Peyer's patch (tissue), 4 donors: Measurements from ENCODE around the gene MRPS30. TPM values are rescaled to one million over a fixed set of nuclear protein-coding genes. Genes with fewer than 3 reads are reported as not detected.
"Not testable (repeated sequence)": the region's sequence is repeated elsewhere in the genome, so short reads cannot be mapped to it uniquely, and the experiment has no call there.

Source experiments
- DNase-seq, 3 donors: peaks; one replicate each; pipeline ENCODE4 v3.0.0-alpha.2; 2017 to 2019
- H3K27ac ChIP-seq, 4 donors: fragments of 200-600 bp; sonication (generic); one replicate each; pipeline ENCODE4 v1.5.1; 2016 to 2019
- H3K27me3 ChIP-seq, 2 donors: fragments of 200-600 bp; sonication (generic); one replicate each; pipeline ENCODE4 v1.5.1; 2019
- H3K36me3 ChIP-seq, 3 donors: fragments of 200-600 bp; sonication (generic); one replicate each; pipeline ENCODE4 v1.5.1; 2016 to 2019
- H3K4me1 ChIP-seq, 4 donors: fragments of 200-600 bp; sonication (generic); one replicate each; pipeline ENCODE4 v1.5.1; 2016 to 2019
- H3K4me3 ChIP-seq, 4 donors: fragments of 200-600 bp; sonication (generic); 1 replicate in 3 of 4; 2 replicates in 1 of 4; pipeline ENCODE4 v1.5.1; 2016 to 2019; ENCODE audit warnings: mild to moderate bottlenecking in 1 of 4
- H3K9me3 ChIP-seq, 4 donors: fragments of 200-600 bp; sonication (generic); one replicate each; pipeline ENCODE4 v1.5.1; 2016 to 2019; ENCODE audit warnings: mild to moderate bottlenecking in 1 of 4
- POLR2A ChIP-seq, 2 donors: fragments of 450-650 bp; IDR thresholded peaks; one replicate each; pipeline ENCODE4 v1.5.1; 2017; ENCODE audit warnings: antibody characterized with exemption in 2 of 2, mild to moderate bottlenecking in 2 of 2, moderate library complexity in 2 of 2
- total RNA-seq, 4 donors: library from RNA; depleted of rRNA; stranded (reverse); fragments of >200 nt; gene quantifications; one replicate each; pipeline ENCODE4 v1.1.0, GENCODE V29; 2016
- TF ChIP-seq, protein P1 (sequence below), 6 experiments: fragments of 450-650 bp in 4 of 6; fragments of 200-600 bp in 2 of 6; sonication (generic) in 1 of 6; IDR thresholded peaks; one replicate each; pipeline ENCODE4 v1.5.1; 2017 to 2019; ENCODE audit warnings: antibody characterized with exemption in 6 of 6, mild to moderate bottlenecking in 3 of 6, moderate library complexity in 1 of 6

MRPS30 gene
- total RNA-seq, 4 donors from 2014 or later: 61.1 to 75.5 (median 67.2) TPM

GRCh38 chr5:44809215-44809955 lies 638 bp downstream of the MRPS30 start:
- no peaks in the 10 kb centered on the region for H3K9me3 ChIP-seq
- TF ChIP-seq, protein P1, sequence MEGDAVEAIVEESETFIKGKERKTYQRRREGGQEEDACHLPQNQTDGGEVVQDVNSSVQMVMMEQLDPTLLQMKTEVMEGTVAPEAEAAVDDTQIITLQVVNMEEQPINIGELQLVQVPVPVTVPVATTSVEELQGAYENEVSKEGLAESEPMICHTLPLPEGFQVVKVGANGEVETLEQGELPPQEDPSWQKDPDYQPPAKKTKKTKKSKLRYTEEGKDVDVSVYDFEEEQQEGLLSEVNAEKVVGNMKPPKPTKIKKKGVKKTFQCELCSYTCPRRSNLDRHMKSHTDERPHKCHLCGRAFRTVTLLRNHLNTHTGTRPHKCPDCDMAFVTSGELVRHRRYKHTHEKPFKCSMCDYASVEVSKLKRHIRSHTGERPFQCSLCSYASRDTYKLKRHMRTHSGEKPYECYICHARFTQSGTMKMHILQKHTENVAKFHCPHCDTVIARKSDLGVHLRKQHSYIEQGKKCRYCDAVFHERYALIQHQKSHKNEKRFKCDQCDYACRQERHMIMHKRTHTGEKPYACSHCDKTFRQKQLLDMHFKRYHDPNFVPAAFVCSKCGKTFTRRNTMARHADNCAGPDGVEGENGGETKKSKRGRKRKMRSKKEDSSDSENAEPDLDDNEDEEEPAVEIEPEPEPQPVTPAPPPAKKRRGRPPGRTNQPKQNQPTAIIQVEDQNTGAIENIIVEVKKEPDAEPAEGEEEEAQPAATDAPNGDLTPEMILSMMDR (IDR thresholded peaks at IDR 0.05): peak in 1 of 6 experiments; percentile 15
- no peak for TF ChIP-seq POLR2A (IDR thresholded peaks at IDR 0.05)
- DNase-seq: peak; percentile 41 to 76 (median 61)
- peak overlapping the region; percentile 69 to 96 (median 76) for H3K4me3 ChIP-seq
- peak overlapping the region; percentile 86 to 90 (median 88) for H3K27ac ChIP-seq
- peaks cover 0 to 21% (median 0%) of the 10 kb centered on the region in 3 donors for H3K36me3 ChIP-seq
- H3K4me1 ChIP-seq: peaks cover 0 to 14% (median 0%) of the 10 kb centered on the region in 4 donors
- H3K27me3 ChIP-seq: no peaks in the 10 kb centered on the region

DNA sequence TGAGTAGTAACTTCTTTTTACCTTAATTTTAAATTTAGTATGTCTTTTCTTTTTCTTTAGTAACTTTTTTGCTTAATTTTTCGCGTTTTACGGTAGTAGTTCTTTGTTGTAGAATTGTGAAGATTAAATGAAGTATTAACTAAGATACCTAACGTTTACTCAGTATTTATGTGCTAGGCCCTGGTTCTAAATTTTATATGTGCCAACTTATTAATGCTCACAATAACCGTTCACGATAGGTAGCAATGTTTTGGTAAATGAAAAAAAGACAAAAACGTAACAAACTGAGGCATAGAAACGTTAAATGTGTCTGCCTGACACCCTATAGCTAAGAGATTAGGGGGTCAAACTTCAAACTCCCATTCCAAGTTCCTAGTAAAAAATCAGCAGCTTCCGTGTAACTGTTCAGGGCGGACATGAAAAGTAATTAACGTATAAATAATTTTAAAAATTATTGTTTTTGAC lies 1.2 kb downstream of the MRPS30 start:
- DNase-seq: no peak

GRCh38 chr5:44814761-44815160 lies 6.0 kb downstream of the MRPS30 start:
- no peaks in the 10 kb centered on the region for H3K27me3 ChIP-seq
- no peak for TF ChIP-seq POLR2A (IDR thresholded peaks at IDR 0.05)
- TF ChIP-seq, protein P1 (IDR thresholded peaks at IDR 0.05): no peak
- H3K4me1 ChIP-seq: peaks cover 0 to 13% (median 0%) of the 10 kb centered on the region in 4 donors
- H3K9me3 ChIP-seq: no peaks in the 10 kb centered on the region
- peaks cover 0 to 47% (median 0%) of the 10 kb centered on the region in 3 donors for H3K36me3 ChIP-seq
- no peak for DNase-seq
- H3K27ac ChIP-seq: no peak overlapping the region
- no peak overlapping the region for H3K4me3 ChIP-seq

More for the DNA sequence above, 1.2 kb downstream of the MRPS30 start:
- no peak for TF ChIP-seq POLR2A (IDR thresholded peaks at IDR 0.05)
- TF ChIP-seq, protein P1 (IDR thresholded peaks at IDR 0.05): no peak
- H3K4me3 ChIP-seq: peak overlapping the region; percentile 69 to 96 (median 76)
- H3K4me1 ChIP-seq: peaks cover 0 to 14% (median 0%) of the 10 kb centered on the region in 4 donors
- no peaks in the 10 kb centered on the region for H3K9me3 ChIP-seq
- H3K36me3 ChIP-seq: peaks cover 0 to 27% (median 0%) of the 10 kb centered on the region in 3 donors
- no peaks in the 10 kb centered on the region for H3K27me3 ChIP-seq
- peak overlapping the region in 2 of 4 donors; percentile 86 for H3K27ac ChIP-seq

- DNase-seq: no peak
Observed at GRCh38 chr5:44821164-44821563, 12.4 kb downstream of the MRPS30 start.

DNA sequence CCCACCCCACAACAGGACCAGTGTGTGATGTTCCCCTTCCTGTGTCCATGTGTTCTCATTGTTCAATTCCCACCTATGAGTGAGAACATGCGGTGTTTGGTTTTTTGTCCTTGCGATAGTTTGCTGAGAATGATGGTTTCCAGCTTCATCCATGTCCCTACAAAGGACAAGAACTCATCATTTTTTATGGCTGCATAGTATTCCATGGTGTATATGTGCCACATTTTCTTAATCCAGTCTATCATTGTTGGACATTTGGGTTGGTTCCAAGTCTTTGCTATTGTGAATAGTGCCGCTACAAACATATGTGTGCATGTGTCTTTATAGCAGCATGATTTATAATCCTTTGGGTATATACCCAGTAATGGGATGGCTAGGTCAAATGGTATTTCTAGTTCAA lies 15.9 kb downstream of the MRPS30 start:
- H3K27me3 ChIP-seq, H3K27ac ChIP-seq: not testable (repeated sequence)

More at GRCh38 chr5:44821164-44821563, 12.4 kb downstream of the MRPS30 start:
- Histone ChIP-seq H3K27me3 (no peaks in the 10 kb centered on the region), H3K4me1 (no peaks in the 10 kb centered on the region), H3K4me3 (no peak overlapping the region), H3K9me3 (no peaks in the 10 kb centered on the region), H3K36me3 (peaks cover 0 to 10% (median 0%) of the 10 kb centered on the region in 3 donors), H3K27ac (no peak overlapping the region)
- TF ChIP-seq, protein P1 (IDR thresholded peaks at IDR 0.05): no peak
- no peak for TF ChIP-seq POLR2A (IDR thresholded peaks at IDR 0.05)

GRCh38 chr5:44827681-44828080 lies 18.9 kb downstream of the MRPS30 start:
- Histone ChIP-seq H3K9me3 (no peaks in the 10 kb centered on the region), H3K36me3 (no peaks in the 10 kb centered on the region), H3K4me3 (no peak overlapping the region), H3K4me1 (no peaks in the 10 kb centered on the region), H3K27ac (no peak overlapping the region), H3K27me3 (no peaks in the 10 kb centered on the region)
- TF ChIP-seq, protein P1 (IDR thresholded peaks at IDR 0.05): no peak
- TF ChIP-seq POLR2A (IDR thresholded peaks at IDR 0.05): no peak
- DNase-seq: no peak

More for the DNA sequence above, 15.9 kb downstream of the MRPS30 start:
- not testable (repeated sequence) for H3K4me3 ChIP-seq, H3K4me1 ChIP-seq, H3K9me3 ChIP-seq, H3K36me3 ChIP-seq, DNase-seq
